Measurements from ENCODE around the gene SOX30.

SOX30 gene

DNA sequence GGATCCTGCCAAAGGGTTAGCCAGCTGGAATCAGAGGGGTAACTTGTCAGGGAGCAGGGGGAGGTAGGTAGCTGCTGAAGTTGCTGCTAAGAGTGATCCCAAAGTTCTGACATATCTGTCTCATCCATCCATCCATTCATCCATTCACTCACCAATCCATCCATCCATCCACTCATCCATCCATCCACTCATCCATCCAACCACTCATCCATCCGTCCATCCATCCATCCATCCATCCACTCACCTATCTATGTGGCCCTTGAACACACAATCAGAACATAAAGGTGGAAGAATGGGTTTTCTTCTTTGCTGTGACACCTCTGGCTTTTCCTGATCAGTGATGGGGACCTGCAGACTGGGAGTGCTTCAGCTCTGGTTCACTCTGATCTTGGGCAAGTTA lies 16.1 kb upstream of the SOX30 start:
- TF ChIP-seq, protein P1, sequence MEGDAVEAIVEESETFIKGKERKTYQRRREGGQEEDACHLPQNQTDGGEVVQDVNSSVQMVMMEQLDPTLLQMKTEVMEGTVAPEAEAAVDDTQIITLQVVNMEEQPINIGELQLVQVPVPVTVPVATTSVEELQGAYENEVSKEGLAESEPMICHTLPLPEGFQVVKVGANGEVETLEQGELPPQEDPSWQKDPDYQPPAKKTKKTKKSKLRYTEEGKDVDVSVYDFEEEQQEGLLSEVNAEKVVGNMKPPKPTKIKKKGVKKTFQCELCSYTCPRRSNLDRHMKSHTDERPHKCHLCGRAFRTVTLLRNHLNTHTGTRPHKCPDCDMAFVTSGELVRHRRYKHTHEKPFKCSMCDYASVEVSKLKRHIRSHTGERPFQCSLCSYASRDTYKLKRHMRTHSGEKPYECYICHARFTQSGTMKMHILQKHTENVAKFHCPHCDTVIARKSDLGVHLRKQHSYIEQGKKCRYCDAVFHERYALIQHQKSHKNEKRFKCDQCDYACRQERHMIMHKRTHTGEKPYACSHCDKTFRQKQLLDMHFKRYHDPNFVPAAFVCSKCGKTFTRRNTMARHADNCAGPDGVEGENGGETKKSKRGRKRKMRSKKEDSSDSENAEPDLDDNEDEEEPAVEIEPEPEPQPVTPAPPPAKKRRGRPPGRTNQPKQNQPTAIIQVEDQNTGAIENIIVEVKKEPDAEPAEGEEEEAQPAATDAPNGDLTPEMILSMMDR (IDR thresholded peaks at IDR 0.05; ENCODE audit: low read depth, low read length): no peak
- no peak for TF ChIP-seq EZH2phosphoT487 (IDR thresholded peaks at IDR 0.05; ENCODE audit: low read depth)
- H3K4me1 ChIP-seq (ENCODE audit: low read length): peaks cover 15% of the 10 kb centered on the region
- H3K27me3 ChIP-seq (ENCODE audit: low read depth, low read length): no peaks in the 10 kb centered on the region
- H2AFZ ChIP-seq (ENCODE audit: low read depth, low read length): no peak overlapping the region
- H4K20me1 ChIP-seq (ENCODE audit: insufficient read depth, low read length): no peaks in the 10 kb centered on the region
- no peak overlapping the region for H3K27ac ChIP-seq (ENCODE audit: low read length)
- H3K4me2 ChIP-seq (ENCODE audit: low read length): no peak overlapping the region
- H3K9ac ChIP-seq (ENCODE audit: low read length): no peak overlapping the region
- H3K36me3 ChIP-seq (replicated peaks; ENCODE audit: low read depth, low read length): no peaks in the 10 kb centered on the region
- no peak overlapping the region for H3K4me3 ChIP-seq (ENCODE audit: low read length)
- no peaks in the 10 kb centered on the region for H3K79me2 ChIP-seq (ENCODE audit: low read length)
- H3K9me3 ChIP-seq (ENCODE audit: insufficient read depth, low read length): no peaks in the 10 kb centered on the region

DNA sequence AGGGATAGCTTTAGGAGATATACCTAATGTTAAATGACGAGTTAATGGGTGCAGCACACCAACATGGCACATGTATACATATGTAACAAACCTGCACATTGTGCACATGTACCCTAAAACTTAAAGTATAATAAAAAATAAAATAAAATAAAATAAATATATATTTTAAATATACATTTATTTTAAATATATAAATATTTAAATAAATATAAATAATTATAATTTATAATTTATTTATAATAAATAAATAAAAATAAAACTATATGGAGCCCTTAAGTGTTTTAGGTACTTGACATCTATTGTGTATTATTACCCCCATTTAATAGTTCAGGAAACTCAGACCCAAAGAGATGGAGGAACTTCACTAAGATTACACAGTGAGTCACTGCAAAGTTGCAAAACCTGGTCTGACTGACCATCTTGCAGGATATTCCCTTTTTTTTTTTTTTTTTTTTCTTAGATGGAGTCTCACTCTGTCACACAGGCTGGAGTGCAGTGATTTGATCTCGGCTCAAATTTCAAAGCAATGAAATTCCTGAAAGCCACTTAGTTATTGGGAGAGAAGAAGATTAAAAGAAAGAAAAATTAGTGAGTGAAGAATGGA lies 13.3 kb upstream of the SOX30 start:
- H3K9ac ChIP-seq (ENCODE audit: low read length): no peak overlapping the region
- no peak overlapping the region for H3K27ac ChIP-seq (ENCODE audit: low read length)
- no peak overlapping the region for H3K4me2 ChIP-seq (ENCODE audit: low read length)

DNA sequence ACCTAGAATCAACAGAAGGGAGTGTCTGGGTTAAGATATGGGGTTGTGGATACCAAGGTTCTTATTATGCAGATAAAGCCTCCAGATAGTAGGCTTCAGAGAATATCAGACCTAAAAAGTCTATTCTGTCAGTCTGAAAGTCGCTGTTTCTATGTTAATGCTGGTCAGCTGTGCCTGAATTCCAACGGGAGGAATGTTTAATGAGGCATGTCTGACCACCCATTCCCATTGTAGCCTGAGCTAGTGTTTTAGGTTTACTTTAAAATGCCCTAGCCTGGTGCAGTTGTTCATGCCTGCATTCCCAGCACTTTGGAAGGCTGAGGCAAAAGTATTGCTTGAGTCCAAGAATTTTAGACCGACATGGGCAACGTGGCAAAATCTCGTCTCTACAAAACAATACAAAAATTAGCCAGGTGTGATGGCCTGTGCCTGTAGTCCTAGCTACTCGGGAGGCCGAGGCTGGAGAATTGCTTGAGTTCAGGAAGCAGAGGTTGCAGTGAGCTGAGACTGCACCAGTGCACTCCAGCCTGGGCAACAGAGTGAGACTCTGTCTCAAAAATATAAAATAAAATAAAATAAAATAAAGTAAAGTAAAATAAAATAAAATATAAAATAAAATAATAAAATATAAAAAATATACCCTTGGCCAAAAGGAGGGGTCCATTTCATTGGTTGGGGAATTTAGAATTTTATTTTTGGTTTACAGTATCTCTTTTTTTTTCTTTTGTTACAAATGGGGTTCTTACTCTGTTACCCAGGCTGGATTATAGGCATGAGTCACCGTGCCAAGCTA lies 7.8 kb upstream of the SOX30 start:
- Histone ChIP-seq H4K20me1 (ENCODE audit: insufficient read depth, low read length) (no peaks in the 10 kb centered on the region), H3K36me3 (replicated peaks; ENCODE audit: low read depth, low read length) (no peaks in the 10 kb centered on the region), H3K4me1 (ENCODE audit: low read length) (no peaks in the 10 kb centered on the region), H3K4me3 (ENCODE audit: low read length) (no peak overlapping the region), H3K9me3 (ENCODE audit: insufficient read depth, low read length) (peaks cover 22% of the 10 kb centered on the region; the same call in 1 of the 2 replicates), H3K79me2 (ENCODE audit: low read length) (no peaks in the 10 kb centered on the region), H3K9ac (ENCODE audit: low read length) (no peak overlapping the region), H3K27ac (ENCODE audit: low read length) (no peak overlapping the region), H2AFZ (ENCODE audit: low read depth, low read length) (no peak overlapping the region), H3K4me2 (ENCODE audit: low read length) (no peak overlapping the region), H3K27me3 (ENCODE audit: low read depth, low read length) (no peaks in the 10 kb centered on the region)
- no peak for TF ChIP-seq EZH2phosphoT487 (IDR thresholded peaks at IDR 0.05; ENCODE audit: low read depth)
- TF ChIP-seq, protein P1 (IDR thresholded peaks at IDR 0.05; ENCODE audit: low read depth, low read length): no peak

More for the DNA sequence above, 13.3 kb upstream of the SOX30 start:
- H3K4me1 ChIP-seq (ENCODE audit: low read length): peaks cover 15% of the 10 kb centered on the region
- no peak overlapping the region for H3K4me3 ChIP-seq (ENCODE audit: low read length)
- no peaks in the 10 kb centered on the region for H3K36me3 ChIP-seq (replicated peaks; ENCODE audit: low read depth, low read length)
- no peaks in the 10 kb centered on the region for H4K20me1 ChIP-seq (ENCODE audit: insufficient read depth, low read length)
- H2AFZ ChIP-seq (ENCODE audit: low read depth, low read length): no peak overlapping the region
- H3K79me2 ChIP-seq (ENCODE audit: low read length): no peaks in the 10 kb centered on the region
- TF ChIP-seq, protein P1 (IDR thresholded peaks at IDR 0.05; ENCODE audit: low read depth, low read length): no peak
- no peak for TF ChIP-seq EZH2phosphoT487 (IDR thresholded peaks at IDR 0.05; ENCODE audit: low read depth)
- peaks cover 6% of the 10 kb centered on the region; the same call in 1 of the 2 replicates for H3K9me3 ChIP-seq (ENCODE audit: insufficient read depth, low read length)
- H3K27me3 ChIP-seq (ENCODE audit: low read depth, low read length): no peaks in the 10 kb centered on the region

DNA sequence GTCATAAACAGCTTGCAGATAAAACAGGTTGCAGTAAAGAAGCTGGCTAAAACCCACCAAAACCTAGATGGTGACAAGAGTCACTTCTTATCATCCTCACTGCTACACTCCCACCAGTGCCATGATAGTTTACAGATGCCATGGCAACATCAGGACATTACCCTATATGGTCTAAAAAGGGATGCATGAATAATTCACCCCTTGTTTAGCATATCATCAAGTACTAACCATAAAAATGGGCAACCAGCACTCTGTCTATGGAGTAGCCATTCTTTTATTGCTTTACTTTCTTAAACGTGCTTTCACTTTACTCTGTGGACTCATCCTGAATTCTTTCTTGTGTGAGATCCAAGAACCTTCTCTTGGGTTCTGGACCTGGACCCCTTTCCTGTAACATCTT lies 6.7 kb upstream of the SOX30 start:
- no peaks in the 10 kb centered on the region for H4K20me1 ChIP-seq (ENCODE audit: insufficient read depth, low read length)
- H3K27me3 ChIP-seq (ENCODE audit: low read depth, low read length): no peaks in the 10 kb centered on the region
- H3K9me3 ChIP-seq (ENCODE audit: insufficient read depth, low read length): peaks cover 22% of the 10 kb centered on the region; the same call in 1 of the 2 replicates
- H3K36me3 ChIP-seq (replicated peaks; ENCODE audit: low read depth, low read length): no peaks in the 10 kb centered on the region
- no peak overlapping the region for H2AFZ ChIP-seq (ENCODE audit: low read depth, low read length)
- no peak overlapping the region for H3K4me3 ChIP-seq (ENCODE audit: low read length)
- no peak overlapping the region for H3K27ac ChIP-seq (ENCODE audit: low read length)
- H3K79me2 ChIP-seq (ENCODE audit: low read length): no peaks in the 10 kb centered on the region
- H3K9ac ChIP-seq (ENCODE audit: low read length): no peak overlapping the region
- TF ChIP-seq, protein P1 (IDR thresholded peaks at IDR 0.05; ENCODE audit: low read depth, low read length): no peak
- no peak for TF ChIP-seq EZH2phosphoT487 (IDR thresholded peaks at IDR 0.05; ENCODE audit: low read depth)
- no peaks in the 10 kb centered on the region for H3K4me1 ChIP-seq (ENCODE audit: low read length)
- H3K4me2 ChIP-seq (ENCODE audit: low read length): no peak overlapping the region

All from OCI-LY3 (cell line).